AG08395 (cell line): ENCODE measurements around the gene ELMO1.

Experiments used
- DNase-seq: peaks from one replicate; pipeline ENCODE4 v3.0.0; 2012; ENCODE audit warnings: mixed read lengths, low spot score

ELMO1 gene

DNA sequence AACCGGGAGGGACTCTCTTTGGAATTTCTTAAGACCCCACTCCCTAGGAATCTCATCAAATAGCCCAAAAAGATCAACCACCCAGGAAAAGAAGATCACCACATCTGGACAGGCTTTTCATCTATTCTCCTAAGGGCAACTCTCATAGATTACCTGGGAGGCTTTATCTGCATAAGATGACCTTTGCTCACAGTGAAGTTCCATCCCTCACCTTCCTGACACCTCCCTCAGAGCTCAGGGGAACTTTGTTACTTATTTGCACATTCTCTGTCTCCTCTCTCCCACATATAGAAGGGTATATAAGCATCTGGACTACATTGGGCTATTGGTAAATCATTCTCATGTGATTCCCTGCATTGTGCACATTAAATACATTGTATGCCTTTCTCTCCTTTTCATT, 80.1 kb downstream of the ELMO1 start:
- no peak for DNase-seq

- no peak for DNase-seq
These were observed 81.7 kb downstream of the ELMO1 start for GRCh38 chr7:37367010-37367409.

GRCh38 chr7:37366445-37366844, 82.2 kb downstream of the ELMO1 start:
- no peak for DNase-seq

GRCh38 chr7:37365405-37365804, 83.3 kb downstream of the ELMO1 start:
- no peak for DNase-seq

DNA sequence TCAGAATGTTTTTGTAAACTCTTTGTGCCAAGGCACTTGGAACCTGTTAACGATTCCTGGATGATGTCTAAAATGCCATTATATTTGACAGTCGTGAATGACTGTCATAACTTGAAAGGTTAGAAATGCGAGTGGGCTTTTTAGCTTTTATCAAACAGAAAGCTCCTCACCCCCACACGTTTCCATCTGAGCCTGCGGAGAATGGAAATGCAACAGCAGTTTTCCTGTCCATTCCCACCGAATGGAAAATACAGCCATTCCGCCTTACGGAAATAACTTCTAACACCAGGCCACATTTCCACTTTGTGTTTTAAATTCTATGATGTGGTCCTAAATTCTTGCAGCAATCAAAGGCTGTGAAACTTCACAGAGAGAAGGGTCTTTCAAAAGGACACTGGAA, 83.8 kb downstream of the ELMO1 start:
- DNase-seq = no peak

DNA sequence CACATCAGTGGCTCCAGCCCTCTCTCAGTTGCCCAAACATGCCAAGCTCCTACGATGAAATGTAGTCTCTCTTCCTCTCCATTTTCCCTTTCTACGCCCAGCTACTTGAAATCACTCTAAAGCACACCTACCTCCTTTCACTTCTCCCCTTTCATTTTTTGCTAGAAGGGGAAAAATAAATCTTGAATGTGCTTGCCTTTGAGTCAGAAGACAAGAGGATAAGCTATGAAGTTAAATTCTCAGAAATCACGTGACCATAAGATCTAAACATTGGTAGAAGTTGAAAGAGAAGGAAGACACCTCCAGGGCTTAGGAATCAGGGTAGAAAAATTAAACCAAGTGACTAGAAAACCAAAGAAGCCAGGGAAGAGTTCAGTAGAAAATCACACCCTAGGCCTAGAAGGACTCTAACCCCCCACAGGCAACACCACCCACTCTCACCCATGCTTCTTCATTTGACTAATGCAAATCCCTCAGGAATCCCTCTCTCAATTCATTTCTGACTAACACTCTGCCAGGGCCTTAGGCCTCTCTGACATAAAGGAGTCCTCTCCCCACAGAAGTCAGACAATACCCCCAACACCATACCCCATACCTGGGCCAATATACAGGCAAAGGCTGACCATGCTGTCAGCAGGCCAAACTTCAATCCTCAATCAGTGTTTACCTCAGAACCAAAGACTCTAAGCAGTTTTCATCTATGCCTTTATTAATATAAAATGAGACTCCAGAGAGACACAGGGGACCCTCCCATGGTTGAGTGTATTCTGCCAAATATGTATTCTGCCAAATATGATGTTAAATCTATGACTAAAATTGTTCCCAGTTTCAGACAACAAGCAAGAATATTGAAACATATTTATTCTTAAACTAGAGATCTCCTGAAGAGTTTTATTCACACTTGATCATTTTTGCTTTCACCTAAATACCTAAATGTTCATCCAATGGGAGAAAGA, 84.8 kb downstream of the ELMO1 start:
- DNase-seq = no peak

DNA sequence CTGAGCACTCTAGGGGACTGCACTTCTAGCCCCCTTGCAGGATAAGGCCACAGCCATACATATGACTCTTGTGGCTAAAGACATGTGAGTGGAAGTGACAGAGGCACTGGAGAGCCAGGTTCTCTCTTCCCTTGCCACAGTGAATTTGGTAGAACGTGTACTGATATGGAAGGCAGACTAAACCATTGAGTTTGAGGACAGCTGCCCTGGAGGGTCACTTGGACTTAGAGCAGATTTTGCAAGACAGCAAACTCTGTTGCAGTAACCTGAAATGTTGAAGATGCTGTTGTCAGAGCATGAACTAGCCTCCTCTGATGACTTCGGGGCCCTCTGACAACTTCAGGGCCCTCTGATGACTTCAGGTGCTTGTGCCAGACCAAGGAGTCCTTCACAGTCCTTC, 85.9 kb downstream of the ELMO1 start:
- DNase-seq = no peak

DNA sequence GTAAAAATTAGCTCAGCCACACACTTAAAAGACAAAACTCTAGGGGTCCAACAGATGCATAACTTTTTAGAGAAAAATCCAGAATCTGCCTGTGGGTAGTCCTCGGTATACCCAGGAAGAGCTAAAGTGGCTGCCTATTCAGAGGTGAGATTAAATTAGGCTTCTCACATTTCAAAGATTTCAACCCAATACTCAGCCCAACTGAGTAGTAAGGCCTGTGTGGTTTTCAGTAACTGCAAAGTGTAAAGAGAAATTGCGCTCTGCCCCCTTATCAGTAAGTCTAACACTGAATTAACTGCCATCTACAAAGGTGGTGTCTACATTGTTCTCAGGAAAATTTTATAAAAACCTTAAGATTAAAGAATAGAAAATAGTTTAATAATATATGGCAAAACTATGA, 88.2 kb downstream of the ELMO1 start:
- DNase-seq = no peak

GRCh38 chr7:37359662-37360444, 88.8 kb downstream of the ELMO1 start:
- DNase-seq = no peak

DNA sequence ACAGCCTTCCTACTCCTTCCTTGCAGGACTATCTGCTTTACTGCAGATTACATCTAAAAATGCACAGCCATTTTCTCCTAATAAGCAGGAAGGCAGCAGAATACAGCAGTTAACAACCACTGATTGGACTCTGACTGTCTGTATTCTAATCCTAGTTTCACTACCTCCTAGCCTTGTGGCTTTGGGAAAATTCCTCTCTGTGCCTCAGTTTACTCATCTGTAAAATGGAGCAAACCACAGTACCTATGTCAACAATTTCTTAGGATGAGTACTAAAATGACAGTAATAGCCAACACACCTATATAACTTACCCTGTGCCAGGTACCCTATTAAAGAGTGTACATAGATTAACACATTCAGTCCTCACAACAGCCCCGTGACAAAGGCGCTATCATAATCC, 89.5 kb downstream of the ELMO1 start:
- DNase-seq = no peak

GRCh38 chr7:37357637-37357996, 91.0 kb downstream of the ELMO1 start:
- DNase-seq = no peak

DNA sequence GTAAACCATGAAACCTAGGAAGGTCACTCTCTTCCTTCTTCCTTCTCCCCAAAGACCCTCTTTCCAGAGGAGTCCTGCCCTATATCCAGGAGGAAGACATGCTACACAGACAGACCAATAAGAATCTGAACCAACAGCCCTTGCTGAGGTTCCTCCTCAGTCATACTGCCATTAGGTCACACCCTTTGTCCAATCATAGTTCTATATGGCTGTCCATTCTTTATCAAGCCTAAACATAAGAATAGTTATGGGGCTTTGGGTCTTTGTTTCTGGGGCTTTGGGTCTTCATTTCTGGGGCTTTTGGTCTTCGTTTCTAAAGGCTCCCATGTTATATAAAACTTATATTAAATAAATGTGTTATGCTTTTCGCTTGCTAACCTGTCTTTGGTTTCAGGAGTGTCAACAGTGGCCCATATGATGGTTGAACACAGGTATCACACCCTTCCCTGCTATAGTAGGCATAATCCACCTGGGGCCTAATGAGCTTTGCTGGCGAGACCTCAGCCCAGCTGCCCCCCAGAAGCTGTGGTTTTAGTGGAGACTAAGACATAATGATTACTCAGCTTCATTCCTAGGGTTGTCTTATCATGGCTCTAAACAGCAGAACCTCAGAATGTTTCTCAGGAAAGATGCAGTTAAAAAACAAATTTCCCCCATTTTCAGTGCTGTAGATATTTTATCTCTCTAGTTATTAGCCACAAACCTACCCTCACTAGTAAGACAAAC, 91.6 kb downstream of the ELMO1 start:
- no peak for DNase-seq

GRCh38 chr7:37354656-37355131, 94.0 kb downstream of the ELMO1 start:
- DNase-seq = no peak

GRCh38 chr7:37353949-37354655, 94.6 kb downstream of the ELMO1 start:
- no peak for DNase-seq

DNA sequence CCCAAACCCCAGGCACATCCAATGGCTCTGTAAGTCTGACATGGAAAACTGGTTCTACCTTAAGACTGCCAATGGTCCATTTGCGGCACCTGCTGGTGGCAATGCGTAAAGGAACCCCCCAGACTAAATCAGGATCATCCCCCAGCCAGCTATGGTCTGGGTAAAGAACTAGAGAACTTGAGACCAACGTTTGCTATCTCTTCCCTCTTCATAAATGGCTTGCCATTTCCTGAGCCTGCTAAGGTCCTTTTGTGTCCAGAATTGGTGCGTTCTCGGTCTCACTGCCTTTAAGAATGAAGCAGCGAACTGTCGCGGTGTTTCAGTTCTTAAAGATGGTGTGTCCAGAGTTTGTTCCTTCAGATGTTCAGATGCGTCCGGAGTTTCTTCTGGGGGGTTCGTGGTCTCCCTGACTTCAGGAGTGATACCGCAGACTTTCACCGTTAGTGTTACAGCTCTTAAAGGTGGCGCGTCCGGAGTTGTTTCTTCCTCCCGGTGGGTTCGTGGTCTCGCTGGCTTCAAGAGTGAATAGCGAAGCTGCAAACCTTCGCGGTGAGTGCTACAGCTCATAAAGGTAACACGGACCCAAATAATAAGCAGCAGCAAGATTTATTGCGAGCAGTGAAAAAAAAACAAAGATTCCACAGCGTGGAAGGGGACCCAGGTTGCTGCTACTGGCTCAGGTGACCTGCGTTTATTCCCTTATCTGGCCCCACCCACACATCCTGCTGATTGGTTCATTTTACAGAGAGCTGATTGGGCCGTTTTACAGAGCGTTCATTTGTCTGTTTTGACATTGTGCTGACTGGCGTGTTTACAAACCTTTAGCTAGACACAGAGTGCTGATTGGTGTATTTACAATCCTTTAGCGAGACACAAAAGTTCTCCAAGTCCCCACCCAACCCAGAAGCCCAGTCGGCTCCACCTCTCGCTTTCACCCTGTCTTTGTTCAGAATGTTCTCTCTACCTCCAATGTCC, 95.4 kb downstream of the ELMO1 start:
- no peak for DNase-seq

DNA sequence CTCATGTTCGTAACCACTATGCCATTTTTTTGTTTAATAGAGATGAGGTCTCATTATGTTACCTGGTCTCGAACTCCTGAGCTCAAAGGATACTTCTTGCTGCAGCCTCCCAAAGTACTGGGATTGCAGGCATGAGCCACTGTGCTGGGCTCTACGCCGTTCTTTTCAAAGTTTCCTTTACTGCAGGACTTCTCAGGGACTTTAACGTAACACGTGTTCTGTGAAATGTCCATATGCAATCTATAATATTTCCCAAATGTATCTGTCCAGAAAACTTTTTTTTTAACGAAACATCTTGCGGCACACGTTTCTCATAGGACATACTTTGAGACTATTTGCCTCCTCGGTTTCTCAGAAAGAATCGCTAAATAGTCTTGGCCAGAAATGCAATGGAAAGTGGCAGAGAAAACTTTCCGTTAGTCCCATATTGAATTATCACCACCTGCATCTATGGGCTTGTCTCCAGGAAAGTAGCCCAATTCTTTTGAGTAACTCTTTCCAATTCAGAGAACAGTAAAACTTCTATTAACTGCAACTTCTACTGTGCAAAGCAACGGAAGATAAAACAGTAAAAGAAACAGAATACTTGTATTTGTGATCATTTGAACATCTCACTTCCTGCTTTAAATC, 96.3 kb downstream of the ELMO1 start:
- DNase-seq = no peak

GRCh38 chr7:37351716-37352115, 96.9 kb downstream of the ELMO1 start:
- no peak for DNase-seq

GRCh38 chr7:37349979-37350590, 98.6 kb downstream of the ELMO1 start:
- DNase-seq = no peak

DNA sequence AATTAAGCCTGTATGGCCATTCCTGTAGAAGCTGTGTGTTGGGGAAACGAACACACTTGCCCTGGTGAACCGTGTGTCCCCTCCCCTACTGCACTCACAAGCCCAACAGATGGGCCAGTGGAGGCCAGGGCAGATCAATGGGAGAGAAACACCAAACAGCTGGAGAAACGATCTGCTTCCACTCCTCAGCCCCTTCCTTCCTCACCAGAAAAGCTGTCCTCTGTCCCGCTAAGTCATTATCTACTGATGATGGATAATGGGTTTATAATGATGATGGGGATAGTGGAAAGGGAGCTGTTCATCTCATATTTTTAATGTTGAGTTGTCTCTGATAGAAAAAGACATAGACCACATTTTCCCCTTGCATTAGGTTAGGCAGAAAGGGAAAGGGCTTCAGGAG, 99.7 kb downstream of the ELMO1 start:
- no peak for DNase-seq

DNA sequence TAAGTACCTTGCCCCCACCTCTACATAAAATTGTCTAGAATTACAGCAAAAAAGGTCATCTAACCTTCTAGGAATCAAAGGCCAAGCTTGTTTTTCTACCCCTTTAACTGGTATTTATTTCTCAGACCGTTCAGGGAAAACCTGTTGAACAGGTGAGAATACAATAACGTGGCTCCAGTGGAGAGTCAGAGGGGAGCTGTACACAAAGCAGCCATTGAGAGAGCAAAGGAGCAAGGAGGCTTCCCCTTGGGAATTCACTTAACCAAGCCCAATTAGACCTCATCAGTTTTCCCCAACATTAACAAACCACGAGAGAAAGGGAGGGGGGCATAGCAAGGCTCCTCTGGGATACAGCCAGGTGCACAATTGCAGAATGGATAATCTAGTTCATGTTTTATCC, 101.9 kb downstream of the ELMO1 start:
- DNase-seq = no peak
